GM20000 (cell line): ENCODE measurements around the gene CD96.
A peak's percentile ranks its signal among the peaks of the same experiment; 100 is the strongest.
"Not testable (repeated sequence)": the region's sequence is repeated elsewhere in the genome, so short reads cannot be mapped to it uniquely, and the experiment has no call there.

Source experiments
- DNase-seq: peaks from one replicate; pipeline ENCODE4 v3.0.0; 2012; ENCODE audit warnings: low spot score
- TF ChIP-seq, protein P1 (sequence below): IDR thresholded peaks from 2 replicates; pipeline ENCODE4 v1.5.1; 2012; ENCODE audit warnings: mild to moderate bottlenecking, control low read depth; ENCODE audit errors: extremely low read depth, missing control alignments

Gene CD96

DNA sequence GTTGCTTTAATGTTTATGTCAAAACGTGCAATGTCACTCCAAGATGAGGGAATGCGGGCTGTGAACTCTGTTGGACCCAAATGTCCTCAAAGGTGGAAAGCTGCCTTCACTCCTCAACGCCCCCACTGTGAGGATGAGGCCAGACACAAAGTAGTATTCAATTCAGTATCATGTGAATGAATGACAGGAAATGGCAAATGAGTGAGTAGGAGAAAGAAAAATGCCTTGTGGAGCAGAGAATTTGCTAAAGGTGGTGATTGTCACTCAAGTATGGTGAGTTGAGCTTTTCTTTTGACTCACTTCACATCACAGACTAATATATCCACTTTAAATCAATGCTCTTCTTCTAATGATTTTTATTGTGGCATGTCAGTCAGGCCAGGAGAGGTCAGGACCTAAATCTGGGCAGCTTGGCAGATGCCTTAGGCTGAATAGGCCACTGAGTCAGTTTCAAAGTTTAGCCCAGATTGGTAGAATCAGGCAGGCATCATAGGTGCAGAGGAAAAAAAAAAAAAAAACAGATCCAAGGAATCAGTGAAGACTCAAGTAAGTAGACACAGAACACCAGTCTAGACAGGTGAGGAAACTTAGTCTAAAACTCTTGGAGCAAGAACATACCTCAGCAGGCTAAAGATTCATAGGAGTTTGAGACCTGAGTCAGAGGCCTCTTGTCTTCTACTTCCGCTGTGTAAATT is 124.2 kb downstream of the CD96 start:
- no peak for DNase-seq
- TF ChIP-seq, protein P1, sequence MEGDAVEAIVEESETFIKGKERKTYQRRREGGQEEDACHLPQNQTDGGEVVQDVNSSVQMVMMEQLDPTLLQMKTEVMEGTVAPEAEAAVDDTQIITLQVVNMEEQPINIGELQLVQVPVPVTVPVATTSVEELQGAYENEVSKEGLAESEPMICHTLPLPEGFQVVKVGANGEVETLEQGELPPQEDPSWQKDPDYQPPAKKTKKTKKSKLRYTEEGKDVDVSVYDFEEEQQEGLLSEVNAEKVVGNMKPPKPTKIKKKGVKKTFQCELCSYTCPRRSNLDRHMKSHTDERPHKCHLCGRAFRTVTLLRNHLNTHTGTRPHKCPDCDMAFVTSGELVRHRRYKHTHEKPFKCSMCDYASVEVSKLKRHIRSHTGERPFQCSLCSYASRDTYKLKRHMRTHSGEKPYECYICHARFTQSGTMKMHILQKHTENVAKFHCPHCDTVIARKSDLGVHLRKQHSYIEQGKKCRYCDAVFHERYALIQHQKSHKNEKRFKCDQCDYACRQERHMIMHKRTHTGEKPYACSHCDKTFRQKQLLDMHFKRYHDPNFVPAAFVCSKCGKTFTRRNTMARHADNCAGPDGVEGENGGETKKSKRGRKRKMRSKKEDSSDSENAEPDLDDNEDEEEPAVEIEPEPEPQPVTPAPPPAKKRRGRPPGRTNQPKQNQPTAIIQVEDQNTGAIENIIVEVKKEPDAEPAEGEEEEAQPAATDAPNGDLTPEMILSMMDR: no peak

DNA sequence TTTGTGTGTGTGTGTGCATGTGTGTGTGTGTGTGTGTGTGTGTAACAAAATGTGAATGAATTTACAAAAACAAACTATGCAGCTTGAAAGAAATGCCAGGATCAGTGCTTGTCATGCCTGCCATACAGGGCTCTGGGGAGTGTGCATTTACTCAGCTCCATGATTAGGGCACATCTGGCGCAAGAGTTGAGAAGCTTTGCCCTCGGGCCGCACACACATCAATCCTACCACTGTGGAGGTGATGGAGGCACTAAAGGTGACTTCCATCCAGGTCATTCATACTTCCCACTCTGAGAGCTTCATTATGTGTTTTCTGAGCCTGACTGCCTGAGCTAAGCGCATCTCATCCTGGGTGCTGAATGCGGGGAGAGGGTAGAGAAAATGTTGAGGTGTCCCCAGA is 125.2 kb downstream of the CD96 start:
- TF ChIP-seq, protein P1: no peak
- DNase-seq: no peak

DNA sequence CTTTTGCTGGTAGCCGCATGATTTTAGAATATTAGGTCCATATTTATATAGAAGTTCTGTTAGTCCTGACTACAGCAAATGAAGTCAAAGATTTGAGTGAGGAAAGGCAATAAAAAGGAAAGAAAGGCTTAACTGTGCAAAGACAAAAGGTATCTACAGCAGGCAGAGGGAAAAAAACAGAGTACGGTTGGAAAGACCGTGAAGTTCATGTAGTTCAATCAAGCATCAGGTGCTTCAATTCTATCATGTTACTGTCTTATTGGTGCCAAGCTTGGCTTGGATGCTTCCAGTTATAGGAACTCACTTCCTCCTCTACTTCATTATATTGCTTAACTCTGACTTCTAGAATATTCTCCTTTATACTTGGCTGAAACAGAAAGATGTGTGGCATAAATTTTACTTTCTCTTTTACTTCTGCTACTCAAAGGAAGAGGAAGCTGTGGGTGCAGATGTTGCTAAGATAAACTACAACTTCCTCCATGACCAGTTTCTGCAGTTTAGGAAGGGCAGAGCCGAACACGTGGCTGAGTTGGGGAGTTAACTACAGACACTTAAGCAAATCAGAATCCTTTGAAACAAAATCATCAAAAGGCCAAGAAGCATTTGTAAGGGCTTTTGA is 125.7 kb downstream of the CD96 start:
- DNase-seq: peak; percentile 62
- TF ChIP-seq, protein P1: no peak

DNA sequence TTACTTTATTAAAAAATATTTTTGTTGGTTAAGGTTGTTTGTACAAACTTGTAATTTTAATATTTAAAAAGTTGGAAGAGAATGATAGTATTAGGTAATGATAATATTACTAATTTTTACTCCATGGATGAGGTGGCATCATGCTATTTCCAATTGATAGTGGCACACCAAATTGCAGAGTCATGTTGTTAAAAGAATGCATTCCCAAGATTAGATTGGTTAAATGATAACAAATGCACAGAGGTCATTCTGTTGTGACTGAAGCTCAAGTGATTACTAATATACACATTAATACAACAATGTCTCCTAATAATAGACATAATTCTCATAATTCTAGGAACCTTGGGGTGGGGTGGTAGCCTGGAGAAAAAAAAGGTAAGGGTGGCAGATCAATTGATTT is 126.3 kb downstream of the CD96 start:
- no peak for DNase-seq
- TF ChIP-seq, protein P1: no peak

DNA sequence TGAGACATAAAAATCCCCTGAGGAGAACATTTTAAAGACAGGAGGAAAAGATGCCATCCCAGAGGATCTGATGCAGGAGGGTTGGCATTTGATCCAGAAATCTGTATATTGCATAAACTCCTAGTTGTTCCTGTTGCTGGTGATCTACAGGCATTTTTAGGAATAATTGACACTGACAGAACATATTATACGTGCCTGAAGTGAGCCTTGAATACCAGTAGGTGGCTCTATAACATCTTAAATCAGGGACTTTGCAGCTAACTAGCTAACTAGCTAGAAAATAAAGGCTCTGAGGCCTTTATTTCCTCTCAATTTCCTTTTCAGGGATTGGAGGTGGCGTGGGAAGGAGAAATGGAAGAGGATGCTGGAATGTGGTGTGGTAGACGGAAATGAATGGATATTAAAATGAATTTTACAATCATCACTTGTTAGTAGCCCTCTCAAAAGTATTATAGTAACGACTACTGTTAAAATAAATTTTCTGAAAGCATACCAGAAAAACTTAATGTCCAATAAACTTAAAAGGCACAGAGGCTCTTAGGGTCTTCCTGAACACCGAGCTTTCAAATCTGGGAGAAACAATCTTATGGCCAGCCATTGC is 127.0 kb downstream of the CD96 start:
- DNase-seq: peak; percentile 36
- TF ChIP-seq, protein P1: peak; percentile 62

DNA sequence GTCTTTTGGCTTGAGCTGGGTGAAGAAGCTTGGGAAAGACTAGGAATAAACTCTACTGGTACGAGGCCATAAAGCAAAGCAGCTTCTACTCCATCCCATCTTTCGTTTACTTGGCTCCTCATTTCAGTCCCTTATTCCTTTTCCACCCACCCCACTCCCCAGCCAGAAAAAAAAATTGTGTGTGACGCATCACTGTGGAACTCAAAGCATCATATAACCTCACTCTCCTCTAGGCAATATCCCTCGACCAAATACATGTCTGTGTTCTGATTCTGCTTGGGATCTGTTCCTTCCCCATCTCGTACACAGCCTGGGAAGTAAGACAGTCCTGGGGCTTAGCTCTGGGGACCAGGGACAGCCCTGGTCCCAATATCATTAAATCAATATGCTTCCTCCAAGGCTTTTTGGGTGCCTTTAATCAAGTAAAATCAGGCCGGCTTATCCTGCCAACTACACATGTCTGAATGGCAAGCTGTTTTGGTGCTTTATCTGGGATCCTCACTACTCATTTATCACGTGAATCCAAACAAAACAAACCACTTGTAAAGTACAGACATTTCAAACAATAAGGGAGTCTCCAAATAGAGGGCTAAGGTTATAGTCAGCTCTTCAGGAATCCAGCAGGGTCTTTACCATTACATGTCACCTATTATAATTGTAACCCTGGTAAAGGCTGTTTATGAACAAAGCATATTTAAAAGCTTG is 128.1 kb downstream of the CD96 start:
- TF ChIP-seq, protein P1: no peak
- DNase-seq: no peak

DNA sequence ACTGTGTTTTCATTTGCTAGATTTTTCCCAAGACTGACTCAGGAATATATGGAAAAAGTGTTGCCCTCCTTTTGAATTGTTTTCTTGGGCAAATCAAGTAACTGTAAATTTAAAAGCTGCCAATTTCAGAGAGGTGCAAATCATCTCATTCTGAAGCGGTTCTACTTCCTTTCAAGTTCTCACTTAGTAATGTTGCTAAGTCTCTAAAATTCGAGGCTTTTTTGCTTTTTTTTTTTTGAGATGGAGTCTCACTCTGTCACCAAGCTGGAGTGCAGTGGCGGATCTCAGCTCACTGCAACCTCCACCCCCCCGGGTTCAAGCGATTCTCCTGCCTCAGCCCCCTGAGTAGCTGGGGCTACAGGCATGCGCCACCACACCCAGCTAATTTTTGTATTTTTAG is 130.5 kb downstream of the CD96 start:
- not testable (repeated sequence) for DNase-seq
